IgD-negative memory B cell (primary cell): ENCODE measurements around the gene USP26. TPM values are rescaled to one million over a fixed set of nuclear protein-coding genes. Genes with fewer than 3 reads are reported as not detected.
"Not testable (repeated sequence)": the region's sequence is repeated elsewhere in the genome, so short reads cannot be mapped to it uniquely, and the experiment has no call there.

Experiments used
- H3K27ac Mint-ChIP-seq, 3 donors: one replicate each; pipeline ENCODE4 v1.8.0; 2020 to 2022; ENCODE audit warnings: mild to moderate bottlenecking in 3 of 3, mixed read lengths in 3 of 3, moderate library complexity in 1 of 3
- H3K27me3 Mint-ChIP-seq: one replicate; pipeline ENCODE4 v1.8.0; 2021; ENCODE audit warnings: mixed read lengths
- H3K36me3 Mint-ChIP-seq: one replicate; pipeline ENCODE4 v1.8.0; 2020; ENCODE audit warnings: mild to moderate bottlenecking, mixed read lengths
- H3K4me1 Mint-ChIP-seq, 3 donors: one replicate each; pipeline ENCODE4 v1.8.0; 2020 to 2022; ENCODE audit warnings: mixed read lengths in 3 of 3, mild to moderate bottlenecking in 1 of 3
- H3K4me3 Mint-ChIP-seq, 4 donors: one replicate each; pipeline ENCODE4 v1.8.0; 2020 to 2022; ENCODE audit warnings: mild to moderate bottlenecking in 4 of 4, mixed read lengths in 4 of 4, moderate library complexity in 3 of 4
- H3K9me3 Mint-ChIP-seq, 3 donors: one replicate each; pipeline ENCODE4 v1.8.0; 2020 to 2021; ENCODE audit warnings: mixed read lengths in 3 of 3, mild to moderate bottlenecking in 1 of 3
- polyA plus RNA-seq: library from polyadenylated mRNA; unstranded; fragments of 300-500 nt; fragmentation: Illumina TruSeq; gene quantifications from one replicate; pipeline ENCODE4 v1.2.3, GENCODE V29; 2021

The USP26 gene
- not detected for polyA plus RNA-seq

GRCh38 chrX:133097031-133097430 is at the start of gene USP26:
USP26 (minus strand) TSS chrX:133097109; CDS start chrX:133028220, 68,889 bp downstream.
- Mint-ChIP-seq H3K9me3 (no peaks in the 10 kb centered on the region), H3K27ac (no peak within 1 kb of the TSS), H3K27me3 (peaks cover 1% of the 10 kb centered on the region), H3K4me1 (no peaks in the 10 kb centered on the region), H3K36me3 (no peaks in the 10 kb centered on the region), H3K4me3 (no peak within 1 kb of the TSS)

- Mint-ChIP-seq H3K9me3 (peaks cover 0 to 2% (median 0%) of the 10 kb centered on the region in 3 donors), H3K4me3 (no peak overlapping the region), H3K27ac (no peak overlapping the region), H3K36me3 (no peaks in the 10 kb centered on the region), H3K4me1 (no peaks in the 10 kb centered on the region), H3K27me3 (no peaks in the 10 kb centered on the region)
Measured at GRCh38 chrX:133134282-133134681, 37.4 kb upstream of the USP26 start.

GRCh38 chrX:133120406-133120805 is 23.5 kb upstream of the USP26 start:
- peaks cover 0 to 2% (median 0%) of the 10 kb centered on the region in 3 donors for H3K9me3 Mint-ChIP-seq

GRCh38 chrX:133094098-133094731 is 2.7 kb downstream of the USP26 start:
- H3K27me3 Mint-ChIP-seq: peaks cover 1% of the 10 kb centered on the region
- H3K4me1 Mint-ChIP-seq: no peaks in the 10 kb centered on the region
- no peaks in the 10 kb centered on the region for H3K36me3 Mint-ChIP-seq
- no peaks in the 10 kb centered on the region for H3K9me3 Mint-ChIP-seq
- no peak overlapping the region for H3K27ac Mint-ChIP-seq
- no peak overlapping the region for H3K4me3 Mint-ChIP-seq

More at GRCh38 chrX:133120406-133120805, 23.5 kb upstream of the USP26 start:
- H3K36me3 Mint-ChIP-seq: no peaks in the 10 kb centered on the region
- H3K4me3 Mint-ChIP-seq: no peak overlapping the region
- H3K27ac Mint-ChIP-seq: no peak overlapping the region
- no peaks in the 10 kb centered on the region for H3K27me3 Mint-ChIP-seq
- H3K4me1 Mint-ChIP-seq: no peaks in the 10 kb centered on the region

GRCh38 chrX:133090236-133090809 is 6.6 kb downstream of the USP26 start:
- no peak overlapping the region for H3K27ac Mint-ChIP-seq
- no peaks in the 10 kb centered on the region for H3K9me3 Mint-ChIP-seq
- H3K27me3 Mint-ChIP-seq: no peaks in the 10 kb centered on the region
- no peak overlapping the region for H3K4me3 Mint-ChIP-seq
- H3K4me1 Mint-ChIP-seq: no peaks in the 10 kb centered on the region
- H3K36me3 Mint-ChIP-seq: no peaks in the 10 kb centered on the region

- Mint-ChIP-seq H3K27me3 (no peaks in the 10 kb centered on the region), H3K36me3 (no peaks in the 10 kb centered on the region), H3K27ac (no peak overlapping the region), H3K9me3 (no peaks in the 10 kb centered on the region), H3K4me3 (no peak overlapping the region), H3K4me1 (no peaks in the 10 kb centered on the region)
Measured at GRCh38 chrX:133089411-133089810, 7.5 kb downstream of the USP26 start.

- peaks cover 0 to 1% (median 0%) of the 10 kb centered on the region in 3 donors for H3K4me1 Mint-ChIP-seq
- no peaks in the 10 kb centered on the region for H3K9me3 Mint-ChIP-seq
- peaks cover 2% of the 10 kb centered on the region for H3K27me3 Mint-ChIP-seq
- no peaks in the 10 kb centered on the region for H3K36me3 Mint-ChIP-seq
- H3K4me3 Mint-ChIP-seq: no peak overlapping the region
- no peak overlapping the region for H3K27ac Mint-ChIP-seq
Measured at GRCh38 chrX:133085785-133086184, 11.1 kb downstream of the USP26 start.

GRCh38 chrX:133085056-133085455 is 11.9 kb downstream of the USP26 start:
- H3K9me3 Mint-ChIP-seq, H3K27me3 Mint-ChIP-seq, H3K4me1 Mint-ChIP-seq, H3K4me3 Mint-ChIP-seq, H3K27ac Mint-ChIP-seq, H3K36me3 Mint-ChIP-seq: not testable (repeated sequence)

- no peaks in the 10 kb centered on the region for H3K9me3 Mint-ChIP-seq
- peaks cover 2% of the 10 kb centered on the region for H3K27me3 Mint-ChIP-seq
- no peak overlapping the region for H3K27ac Mint-ChIP-seq
- H3K36me3 Mint-ChIP-seq: no peaks in the 10 kb centered on the region
- H3K4me1 Mint-ChIP-seq: peaks cover 0 to 1% (median 0%) of the 10 kb centered on the region in 3 donors
- no peak overlapping the region for H3K4me3 Mint-ChIP-seq
Measured at GRCh38 chrX:133083899-133084298, 13.0 kb downstream of the USP26 start.

GRCh38 chrX:133081990-133082389 is 14.9 kb downstream of the USP26 start:
- Mint-ChIP-seq H3K27ac (no peak overlapping the region), H3K9me3 (peaks cover 0 to 1% (median 0%) of the 10 kb centered on the region in 3 donors), H3K36me3 (no peaks in the 10 kb centered on the region), H3K4me1 (peaks cover 0 to 1% (median 0%) of the 10 kb centered on the region in 3 donors), H3K4me3 (no peak overlapping the region), H3K27me3 (peaks cover 2% of the 10 kb centered on the region)

GRCh38 chrX:133077856-133078255 is 19.1 kb downstream of the USP26 start:
- not testable (repeated sequence) for H3K4me3 Mint-ChIP-seq, H3K9me3 Mint-ChIP-seq, H3K36me3 Mint-ChIP-seq, H3K27me3 Mint-ChIP-seq, H3K4me1 Mint-ChIP-seq
- H3K27ac Mint-ChIP-seq: peak overlapping the region in 1 of 3 donors; percentile 36

- no peak overlapping the region for H3K27ac Mint-ChIP-seq
- H3K36me3 Mint-ChIP-seq: no peaks in the 10 kb centered on the region
- H3K4me3 Mint-ChIP-seq: no peak overlapping the region
- no peaks in the 10 kb centered on the region for H3K4me1 Mint-ChIP-seq
- no peaks in the 10 kb centered on the region for H3K27me3 Mint-ChIP-seq
- H3K9me3 Mint-ChIP-seq: no peaks in the 10 kb centered on the region
Measured at GRCh38 chrX:133072566-133072965, 24.3 kb downstream of the USP26 start.

- peaks cover 0 to 10% (median 1%) of the 10 kb centered on the region in 3 donors for H3K9me3 Mint-ChIP-seq
- no peak overlapping the region for H3K4me3 Mint-ChIP-seq
- H3K4me1 Mint-ChIP-seq: no peaks in the 10 kb centered on the region
- no peak overlapping the region for H3K27ac Mint-ChIP-seq
- peaks cover 5% of the 10 kb centered on the region for H3K27me3 Mint-ChIP-seq
- H3K36me3 Mint-ChIP-seq: no peaks in the 10 kb centered on the region
Measured at GRCh38 chrX:133068461-133068860, 28.4 kb downstream of the USP26 start.

GRCh38 chrX:133056341-133056740 is 40.6 kb downstream of the USP26 start:
- H3K27ac Mint-ChIP-seq: no peak overlapping the region
- H3K27me3 Mint-ChIP-seq: peaks cover 1% of the 10 kb centered on the region
- H3K36me3 Mint-ChIP-seq: peaks cover 1% of the 10 kb centered on the region
- no peak overlapping the region for H3K4me3 Mint-ChIP-seq
- no peaks in the 10 kb centered on the region for H3K9me3 Mint-ChIP-seq
- no peaks in the 10 kb centered on the region for H3K4me1 Mint-ChIP-seq

GRCh38 chrX:133054761-133055405 is 42.0 kb downstream of the USP26 start:
- no peaks in the 10 kb centered on the region for H3K4me1 Mint-ChIP-seq
- peaks cover 1% of the 10 kb centered on the region for H3K27me3 Mint-ChIP-seq
- no peak overlapping the region for H3K4me3 Mint-ChIP-seq
- no peaks in the 10 kb centered on the region for H3K9me3 Mint-ChIP-seq
- no peak overlapping the region for H3K27ac Mint-ChIP-seq
- peaks cover 1% of the 10 kb centered on the region for H3K36me3 Mint-ChIP-seq
